Measurements from ENCODE around the gene TDG.
"Not testable (repeated sequence)": the region's sequence is repeated elsewhere in the genome, so short reads cannot be mapped to it uniquely, and the experiment has no call there.

The TDG gene

DNA sequence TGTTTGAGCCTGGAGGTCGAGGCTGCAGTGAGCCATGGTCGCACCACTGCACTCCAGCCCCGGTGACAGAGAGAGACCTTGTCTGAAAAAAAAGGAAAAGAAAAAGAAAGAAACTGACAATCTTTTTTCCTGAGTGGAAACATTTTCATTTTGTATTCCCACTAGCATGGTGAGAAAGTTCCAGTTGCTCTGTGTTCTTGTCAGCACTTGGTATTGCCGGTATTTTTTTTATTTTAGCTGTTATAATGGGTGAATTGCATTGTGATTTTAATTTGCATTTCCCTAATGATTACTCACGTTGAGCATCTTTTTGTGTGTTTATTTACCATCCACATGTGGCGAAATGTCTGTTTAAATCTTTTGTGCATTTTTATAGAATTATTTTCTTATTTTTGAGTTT, 58.7 kb downstream of the TDG start:
- DNase-seq = no peak

DNA sequence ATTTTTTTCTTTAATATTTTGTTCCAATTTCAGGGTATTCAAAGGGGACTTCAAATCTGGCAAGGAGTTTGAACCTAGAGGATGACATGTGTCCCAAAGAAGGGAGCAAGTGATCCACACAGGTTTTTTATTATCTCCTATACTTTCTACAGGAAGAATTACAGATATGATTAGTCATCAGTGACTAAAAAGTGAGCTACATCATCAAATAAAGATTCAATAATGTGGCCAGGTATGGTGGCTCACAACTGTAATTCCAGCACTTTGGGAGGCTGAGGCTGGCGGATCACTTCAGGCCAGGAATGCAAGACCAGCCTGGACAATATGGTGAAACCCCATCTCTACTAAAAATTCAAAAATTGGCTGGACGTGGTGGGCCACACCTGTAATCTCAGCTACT, 60.1 kb downstream of the TDG start:
- no peak for DNase-seq

GRCh38 chr12:104026841-104027599, 61.3 kb downstream of the TDG start:
- no peak for DNase-seq

- not testable (repeated sequence) for DNase-seq
Observed at GRCh38 chr12:104030596-104030995, 64.9 kb downstream of the TDG start.

GRCh38 chr12:104036143-104036542, 70.5 kb downstream of the TDG start:
- not testable (repeated sequence) for DNase-seq

Data from cortex of kidney (tissue), 1 donor.